HepG2 (cell line): ENCODE data around the gene AHSG. TPM values are rescaled to one million over a fixed set of nuclear protein-coding genes. Genes with fewer than 3 reads are reported as not detected.

ENCODE experiments used
- CEBPG ChIP-seq: IDR thresholded peaks from 2 replicates; pipeline ENCODE4 v1.6.1; 2016
- FOXK1 ChIP-seq: sonication (generic); formaldehyde crosslinking; IDR thresholded peaks from 2 replicates; pipeline ENCODE4 v1.4.0; 2020; ENCODE audit warnings: low read depth, missing genetic modification reagents, borderline replicate concordance
- HHEX ChIP-seq: IDR thresholded peaks from 2 replicates; pipeline ENCODE4 v1.6.1; 2016; ENCODE audit warnings: control low read depth
- MTERF4 ChIP-seq: sonication (generic); formaldehyde crosslinking; IDR thresholded peaks from 2 replicates; pipeline ENCODE4 v1.8.0; 2023; ENCODE audit warnings: mild to moderate bottlenecking, missing genetic modification reagents
- POLR2AphosphoS5 ChIP-seq: IDR thresholded peaks from 2 replicates; pipeline ENCODE4 v1.6.1; 2012; ENCODE audit warnings: low read depth, low read length
- PPARG ChIP-seq: conservative IDR thresholded peaks from 2 replicates; pipeline ENCODE4 v1.6.1; 2016; ENCODE audit warnings: missing biosample characterization, missing genetic modification reagents
- RFX1 ChIP-seq: fragments of 450-650 bp; IDR thresholded peaks from 2 replicates; pipeline ENCODE4 v1.6.1; 2017
- SALL1 ChIP-seq: sonication (generic); formaldehyde crosslinking; IDR thresholded peaks from 2 replicates; pipeline ENCODE4 v1.8.0; 2022; ENCODE audit warnings: mild to moderate bottlenecking, missing genetic modification reagents
- TAF15 ChIP-seq: fragments of 200-400 bp; formaldehyde crosslinking; IDR thresholded peaks from one replicate; pipeline ENCODE4 v1.6.1; 2018; ENCODE audit warnings: mild to moderate bottlenecking, low read depth, low read length; ENCODE audit not compliant: poor library complexity, severe bottlenecking
- TFE3 ChIP-seq: IDR thresholded peaks from 2 replicates; pipeline ENCODE4 v1.6.1; 2016
- YEATS2 ChIP-seq: sonication (generic); formaldehyde crosslinking; IDR thresholded peaks from 2 replicates; pipeline ENCODE4 v1.4.0; 2020; ENCODE audit warnings: missing genetic modification reagents, borderline replicate concordance
- YY1 ChIP-seq: IDR thresholded peaks from 2 replicates; pipeline ENCODE4 v1.6.1; 2011; ENCODE audit warnings: low read length, low read depth, moderate library complexity, mild to moderate bottlenecking; ENCODE audit not compliant: insufficient read depth, insufficient replicate concordance
- ZNF432 ChIP-seq: sonication (generic); formaldehyde crosslinking; IDR thresholded peaks from 2 replicates; pipeline ENCODE4 v1.5.0; 2020; ENCODE audit warnings: missing genetic modification reagents, mild to moderate bottlenecking, borderline replicate concordance
- ZNF530 ChIP-seq: sonication (generic); formaldehyde crosslinking; IDR thresholded peaks from 2 replicates; pipeline ENCODE4 v1.5.0; 2020; ENCODE audit warnings: low read depth, mild to moderate bottlenecking, missing genetic modification reagents
- polyA plus RNA-seq, 8 experiments: library from polyadenylated mRNA; depleted of rRNA in 3 of 8; stranded (reverse) in 7 of 8; unstranded in 1 of 8; fragments of >200 nt; fragmentation: Illumina TruSeq in 4 of 8; extraction: Trizol in 4 of 8; gene quantifications; 2 replicates each; pipeline versions ENCODE4 v1.2.1 to v1.2.3, GENCODE V29; 2011 to 2016; ENCODE audit warnings: low read depth in 4 of 8, missing spikeins in 1 of 8, mixed read lengths in 1 of 8; ENCODE audit not compliant: insufficient read depth in 1 of 8
- total RNA-seq, 5 experiments: library from RNA; depleted of rRNA; stranded (reverse); fragments of >200 nt; fragmentation: Illumina TruSeq; extraction: Trizol; gene quantifications; 2 replicates each; pipeline ENCODE4 v1.2.3, GENCODE V29; 2016; ENCODE audit warnings: low read depth in 1 of 5
- TF ChIP-seq, protein P1 (sequence below): sonication (generic); formaldehyde crosslinking; IDR thresholded peaks from 2 replicates; pipeline ENCODE4 v1.4.0; 2020; ENCODE audit warnings: missing genetic modification reagents
- TF ChIP-seq, protein P2 (sequence below): sonication (generic); formaldehyde crosslinking; IDR thresholded peaks from 2 replicates; pipeline ENCODE4 v1.4.0; 2020; ENCODE audit warnings: missing genetic modification reagents, borderline replicate concordance

Gene AHSG
- total and polyA plus RNA-seq, 2 of the 13 experiments (the other 11 are each of a cell fraction or from before 2014, with no cell fraction given), result 2,043 to 19,152 TPM

- TF ChIP-seq ZNF530 (CRISPR knock-in tag) (no peak), FOXK1 (CRISPR knock-in tag) (peak; percentile 81), ZNF432 (no peak), HHEX (CRISPR knock-in tag) (no peak), SALL1 (CRISPR knock-in tag) (peak; percentile 25; the same call in 1 of the 2 replicates), TFE3 (CRISPR knock-in tag) (peak; percentile 90; the same call in 1 of the 2 replicates), CEBPG (CRISPR knock-in tag) (peak; percentile 64), PPARG (peak; percentile 82), POLR2AphosphoS5 (peak; percentile 55), YY1 (peak; percentile 74), TAF15 (no peak), MTERF4 (CRISPR knock-in tag) (no peak), YEATS2 (CRISPR knock-in tag) (no peak), RFX1 (no peak)
- TF ChIP-seq, protein P1, sequence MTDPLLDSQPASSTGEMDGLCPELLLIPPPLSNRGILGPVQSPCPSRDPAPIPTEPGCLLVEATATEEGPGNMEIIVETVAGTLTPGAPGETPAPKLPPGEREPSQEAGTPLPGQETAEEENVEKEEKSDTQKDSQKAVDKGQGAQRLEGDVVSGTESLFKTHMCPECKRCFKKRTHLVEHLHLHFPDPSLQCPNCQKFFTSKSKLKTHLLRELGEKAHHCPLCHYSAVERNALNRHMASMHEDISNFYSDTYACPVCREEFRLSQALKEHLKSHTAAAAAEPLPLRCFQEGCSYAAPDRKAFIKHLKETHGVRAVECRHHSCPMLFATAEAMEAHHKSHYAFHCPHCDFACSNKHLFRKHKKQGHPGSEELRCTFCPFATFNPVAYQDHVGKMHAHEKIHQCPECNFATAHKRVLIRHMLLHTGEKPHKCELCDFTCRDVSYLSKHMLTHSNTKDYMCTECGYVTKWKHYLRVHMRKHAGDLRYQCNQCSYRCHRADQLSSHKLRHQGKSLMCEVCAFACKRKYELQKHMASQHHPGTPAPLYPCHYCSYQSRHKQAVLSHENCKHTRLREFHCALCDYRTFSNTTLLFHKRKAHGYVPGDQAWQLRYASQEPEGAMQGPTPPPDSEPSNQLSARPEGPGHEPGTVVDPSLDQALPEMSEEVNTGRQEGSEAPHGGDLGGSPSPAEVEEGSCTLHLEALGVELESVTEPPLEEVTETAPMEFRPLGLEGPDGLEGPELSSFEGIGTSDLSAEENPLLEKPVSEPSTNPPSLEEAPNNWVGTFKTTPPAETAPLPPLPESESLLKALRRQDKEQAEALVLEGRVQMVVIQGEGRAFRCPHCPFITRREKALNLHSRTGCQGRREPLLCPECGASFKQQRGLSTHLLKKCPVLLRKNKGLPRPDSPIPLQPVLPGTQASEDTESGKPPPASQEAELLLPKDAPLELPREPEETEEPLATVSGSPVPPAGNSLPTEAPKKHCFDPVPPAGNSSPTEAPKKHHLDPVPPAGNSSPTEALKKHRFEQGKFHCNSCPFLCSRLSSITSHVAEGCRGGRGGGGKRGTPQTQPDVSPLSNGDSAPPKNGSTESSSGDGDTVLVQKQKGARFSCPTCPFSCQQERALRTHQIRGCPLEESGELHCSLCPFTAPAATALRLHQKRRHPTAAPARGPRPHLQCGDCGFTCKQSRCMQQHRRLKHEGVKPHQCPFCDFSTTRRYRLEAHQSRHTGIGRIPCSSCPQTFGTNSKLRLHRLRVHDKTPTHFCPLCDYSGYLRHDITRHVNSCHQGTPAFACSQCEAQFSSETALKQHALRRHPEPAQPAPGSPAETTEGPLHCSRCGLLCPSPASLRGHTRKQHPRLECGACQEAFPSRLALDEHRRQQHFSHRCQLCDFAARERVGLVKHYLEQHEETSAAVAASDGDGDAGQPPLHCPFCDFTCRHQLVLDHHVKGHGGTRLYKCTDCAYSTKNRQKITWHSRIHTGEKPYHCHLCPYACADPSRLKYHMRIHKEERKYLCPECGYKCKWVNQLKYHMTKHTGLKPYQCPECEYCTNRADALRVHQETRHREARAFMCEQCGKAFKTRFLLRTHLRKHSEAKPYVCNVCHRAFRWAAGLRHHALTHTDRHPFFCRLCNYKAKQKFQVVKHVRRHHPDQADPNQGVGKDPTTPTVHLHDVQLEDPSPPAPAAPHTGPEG (CRISPR knock-in tag), result no peak
- TF ChIP-seq, protein P2, sequence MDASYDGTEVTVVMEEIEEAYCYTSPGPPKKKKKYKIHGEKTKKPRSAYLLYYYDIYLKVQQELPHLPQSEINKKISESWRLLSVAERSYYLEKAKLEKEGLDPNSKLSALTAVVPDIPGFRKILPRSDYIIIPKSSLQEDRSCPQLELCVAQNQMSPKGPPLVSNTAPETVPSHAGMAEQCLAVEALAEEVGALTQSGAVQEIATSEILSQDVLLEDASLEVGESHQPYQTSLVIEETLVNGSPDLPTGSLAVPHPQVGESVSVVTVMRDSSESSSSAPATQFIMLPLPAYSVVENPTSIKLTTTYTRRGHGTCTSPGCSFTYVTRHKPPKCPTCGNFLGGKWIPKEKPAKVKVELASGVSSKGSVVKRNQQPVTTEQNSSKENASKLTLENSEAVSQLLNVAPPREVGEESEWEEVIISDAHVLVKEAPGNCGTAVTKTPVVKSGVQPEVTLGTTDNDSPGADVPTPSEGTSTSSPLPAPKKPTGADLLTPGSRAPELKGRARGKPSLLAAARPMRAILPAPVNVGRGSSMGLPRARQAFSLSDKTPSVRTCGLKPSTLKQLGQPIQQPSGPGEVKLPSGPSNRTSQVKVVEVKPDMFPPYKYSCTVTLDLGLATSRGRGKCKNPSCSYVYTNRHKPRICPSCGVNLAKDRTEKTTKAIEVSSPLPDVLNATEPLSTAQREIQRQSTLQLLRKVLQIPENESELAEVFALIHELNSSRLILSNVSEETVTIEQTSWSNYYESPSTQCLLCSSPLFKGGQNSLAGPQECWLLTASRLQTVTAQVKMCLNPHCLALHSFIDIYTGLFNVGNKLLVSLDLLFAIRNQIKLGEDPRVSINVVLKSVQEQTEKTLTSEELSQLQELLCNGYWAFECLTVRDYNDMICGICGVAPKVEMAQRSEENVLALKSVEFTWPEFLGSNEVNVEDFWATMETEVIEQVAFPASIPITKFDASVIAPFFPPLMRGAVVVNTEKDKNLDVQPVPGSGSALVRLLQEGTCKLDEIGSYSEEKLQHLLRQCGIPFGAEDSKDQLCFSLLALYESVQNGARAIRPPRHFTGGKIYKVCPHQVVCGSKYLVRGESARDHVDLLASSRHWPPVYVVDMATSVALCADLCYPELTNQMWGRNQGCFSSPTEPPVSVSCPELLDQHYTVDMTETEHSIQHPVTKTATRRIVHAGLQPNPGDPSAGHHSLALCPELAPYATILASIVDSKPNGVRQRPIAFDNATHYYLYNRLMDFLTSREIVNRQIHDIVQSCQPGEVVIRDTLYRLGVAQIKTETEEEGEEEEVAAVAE (CRISPR knock-in tag), result no peak
These were observed 7.0 kb upstream of the AHSG start (continued) for GRCh38 chr3:186605561-186606545.
